ENCODE data around the gene CDC42EP5. TPM values are rescaled to one million over a fixed set of nuclear protein-coding genes. Genes with fewer than 3 reads are reported as not detected.

The CDC42EP5 gene
- total and polyA plus RNA-seq, 2 donors (not counting 1 experiment from before 2014, with no cell fraction given) = not detected

DNA sequence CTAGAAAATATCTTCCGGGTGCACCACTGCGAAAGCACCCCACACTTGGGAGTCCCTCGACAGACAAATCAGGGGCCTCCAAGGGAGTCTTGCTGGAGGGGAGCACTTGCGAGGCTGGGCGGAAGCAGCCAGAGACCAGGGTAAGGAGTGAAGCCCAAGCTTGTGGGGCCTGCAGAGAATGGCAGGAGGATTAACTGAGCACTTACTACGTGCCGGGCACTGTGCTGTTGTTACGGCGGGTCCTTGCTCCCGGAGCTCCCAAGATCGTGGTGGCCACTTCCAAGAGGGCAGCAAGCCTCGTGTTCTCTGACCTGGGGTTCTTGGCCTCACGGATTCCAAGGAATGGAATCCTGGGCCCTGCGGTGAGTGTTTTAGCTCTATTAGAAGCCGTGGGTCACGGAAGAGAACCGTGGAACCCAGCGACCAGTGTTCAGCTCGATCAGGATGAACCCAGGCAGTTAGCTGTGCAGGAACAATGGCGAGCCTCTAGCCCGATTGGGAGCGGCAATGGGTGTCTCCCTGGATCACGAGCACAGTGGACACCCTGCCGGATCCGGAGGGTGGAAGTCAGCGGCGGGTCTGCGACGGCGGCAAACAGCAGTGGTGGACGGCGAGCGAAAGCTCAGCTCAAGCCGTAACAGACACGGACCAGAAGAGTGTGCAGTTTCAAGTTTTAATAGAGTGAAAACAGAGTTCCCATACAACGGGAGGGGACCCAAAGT lies 48.3 kb downstream of the CDC42EP5 start:
- H2AFZ ChIP-seq (ENCODE audit: insufficient read depth, low read depth, low read length, poor library complexity, severe bottlenecking) = no peak overlapping the region
- H3K27me3 ChIP-seq (replicated peaks in 1 of 4; ENCODE audit: control extremely low read depth in 1 of 4, control insufficient read depth in 3 of 4, insufficient read depth in 4 of 4, low read length in 3 of 4) = peaks cover 0 to 38% (median 10%) of the 10 kb centered on the region in 4 experiments
- CTCF ChIA-PET = interaction anchor here (0.7 to 0.8 kb wide), 3 partner anchors 13 to 298 kb away, joined by 3 to 4 read pairs (median 4); no protein-coding TSS in a partner anchor
- peaks cover 26% of the 10 kb centered on the region for H3K27me3 Mint-ChIP-seq
- H3K4me3 ChIP-seq (ENCODE audit: control extremely low read depth in 1 of 5, extremely low read depth in 1 of 5, insufficient read depth in 1 of 5, low read depth in 2 of 5, low read length in 4 of 5) = no peak overlapping the region
- H4K20me1 ChIP-seq (ENCODE audit: control insufficient read depth, insufficient read depth, low read length, poor library complexity, severe bottlenecking) = no peaks in the 10 kb centered on the region
- POLR2A ChIA-PET = no interaction called here
- H3K4me1 ChIP-seq (ENCODE audit: control insufficient read depth in 2 of 2, insufficient read depth in 2 of 2, low read length in 2 of 2) = peaks cover 1 to 9% of the 10 kb centered on the region in 2 donors
- no peak overlapping the region for H3K4me3 Mint-ChIP-seq
- H3K9me3 Mint-ChIP-seq (ENCODE audit: insufficient read depth) = no peaks in the 10 kb centered on the region
- H3K9me3 ChIP-seq (ENCODE audit: control extremely low read depth in 1 of 3, control insufficient read depth in 2 of 3, insufficient read depth in 1 of 3, low read length in 2 of 3) = peaks cover 0 to 6% (median 0%) of the 10 kb centered on the region in 3 donors
- TF ChIP-seq, protein P1, sequence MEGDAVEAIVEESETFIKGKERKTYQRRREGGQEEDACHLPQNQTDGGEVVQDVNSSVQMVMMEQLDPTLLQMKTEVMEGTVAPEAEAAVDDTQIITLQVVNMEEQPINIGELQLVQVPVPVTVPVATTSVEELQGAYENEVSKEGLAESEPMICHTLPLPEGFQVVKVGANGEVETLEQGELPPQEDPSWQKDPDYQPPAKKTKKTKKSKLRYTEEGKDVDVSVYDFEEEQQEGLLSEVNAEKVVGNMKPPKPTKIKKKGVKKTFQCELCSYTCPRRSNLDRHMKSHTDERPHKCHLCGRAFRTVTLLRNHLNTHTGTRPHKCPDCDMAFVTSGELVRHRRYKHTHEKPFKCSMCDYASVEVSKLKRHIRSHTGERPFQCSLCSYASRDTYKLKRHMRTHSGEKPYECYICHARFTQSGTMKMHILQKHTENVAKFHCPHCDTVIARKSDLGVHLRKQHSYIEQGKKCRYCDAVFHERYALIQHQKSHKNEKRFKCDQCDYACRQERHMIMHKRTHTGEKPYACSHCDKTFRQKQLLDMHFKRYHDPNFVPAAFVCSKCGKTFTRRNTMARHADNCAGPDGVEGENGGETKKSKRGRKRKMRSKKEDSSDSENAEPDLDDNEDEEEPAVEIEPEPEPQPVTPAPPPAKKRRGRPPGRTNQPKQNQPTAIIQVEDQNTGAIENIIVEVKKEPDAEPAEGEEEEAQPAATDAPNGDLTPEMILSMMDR (IDR thresholded peaks at IDR 0.05) = no peak
- TF ChIP-seq EZH2 (IDR thresholded peaks at IDR 0.05; ENCODE audit: borderline replicate concordance, insufficient read depth, low read depth, low read length, poor library complexity, severe bottlenecking) = no peak
- H3K27ac Mint-ChIP-seq = no peak overlapping the region
- 94% methylated on average over 36 of the region's 36 CpGs for WGBS (ENCODE audit: insufficient coverage)
- H3K79me2 ChIP-seq (ENCODE audit: control insufficient read depth, insufficient read depth, low read length) = no peaks in the 10 kb centered on the region
- H3K4me1 Mint-ChIP-seq = no peaks in the 10 kb centered on the region
- H3K9ac ChIP-seq (ENCODE audit: low read length) = no peak overlapping the region
- DNase-seq (no peak), ATAC-seq (ENCODE audit: low read depth) (no peak)
- H3K36me3 ChIP-seq (replicated peaks in 1 of 2; ENCODE audit: control extremely low read depth in 1 of 2, control insufficient read depth in 1 of 2, extremely low read depth in 1 of 2, insufficient read depth in 2 of 2, low read length in 1 of 2) = no peaks in the 10 kb centered on the region
- intact Hi-C loops (cut with micrococcal nuclease) = no loop called here
- no peak overlapping the region for H3K27ac ChIP-seq (ENCODE audit: low read length in 2 of 2)
- H3K4me2 ChIP-seq (replicated peaks; ENCODE audit: low read depth, low read length, poor library complexity, severe bottlenecking) = no peak overlapping the region

DNA sequence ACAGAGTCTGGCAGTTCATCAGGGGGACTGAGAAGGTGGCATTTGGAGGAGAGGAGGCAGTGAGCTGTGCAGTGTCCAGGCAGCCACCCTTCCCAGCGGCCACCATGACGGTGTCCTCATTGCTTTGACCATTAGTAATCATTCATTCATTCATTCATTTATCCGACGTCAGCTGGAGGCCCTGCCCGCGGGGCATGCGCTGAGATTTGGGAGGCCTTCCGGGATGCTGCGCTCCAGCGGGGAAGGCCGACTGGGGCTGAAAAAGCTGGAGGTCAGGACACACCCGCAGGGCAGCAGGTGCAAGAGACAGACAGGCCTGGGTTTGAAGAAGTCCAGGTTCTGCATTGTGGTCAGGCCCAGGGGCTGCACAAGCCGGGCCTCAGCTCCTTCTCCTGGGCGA lies 48.9 kb downstream of the CDC42EP5 start:
- Histone ChIP-seq H3K36me3 (replicated peaks in 1 of 2; ENCODE audit: control extremely low read depth in 1 of 2, control insufficient read depth in 1 of 2, extremely low read depth in 1 of 2, insufficient read depth in 2 of 2, low read length in 1 of 2) (no peaks in the 10 kb centered on the region), H3K79me2 (ENCODE audit: control insufficient read depth, insufficient read depth, low read length) (no peaks in the 10 kb centered on the region), H3K9me3 (ENCODE audit: control extremely low read depth in 1 of 3, control insufficient read depth in 2 of 3, insufficient read depth in 1 of 3, low read length in 2 of 3) (peaks cover 0 to 6% (median 0%) of the 10 kb centered on the region in 3 donors), H2AFZ (ENCODE audit: insufficient read depth, low read depth, low read length, poor library complexity, severe bottlenecking) (no peak overlapping the region), H3K27me3 (replicated peaks in 1 of 4; ENCODE audit: control extremely low read depth in 1 of 4, control insufficient read depth in 3 of 4, insufficient read depth in 4 of 4, low read length in 3 of 4) (peaks cover 0 to 36% (median 9%) of the 10 kb centered on the region in 4 experiments), H3K4me3 (ENCODE audit: control extremely low read depth in 1 of 5, extremely low read depth in 1 of 5, insufficient read depth in 1 of 5, low read depth in 2 of 5, low read length in 4 of 5) (no peak overlapping the region), H4K20me1 (ENCODE audit: control insufficient read depth, insufficient read depth, low read length, poor library complexity, severe bottlenecking) (no peaks in the 10 kb centered on the region), H3K9ac (ENCODE audit: low read length) (no peak overlapping the region), H3K27ac (ENCODE audit: low read length in 2 of 2) (no peak overlapping the region), H3K4me1 (ENCODE audit: control insufficient read depth in 2 of 2, insufficient read depth in 2 of 2, low read length in 2 of 2) (peaks cover 0 to 8% of the 10 kb centered on the region in 2 donors), H3K4me2 (replicated peaks; ENCODE audit: low read depth, low read length, poor library complexity, severe bottlenecking) (no peak overlapping the region)
- intact Hi-C loops (cut with micrococcal nuclease) = no loop called here
- ATAC-seq (ENCODE audit: low read depth) (no peak), DNase-seq (no peak)
- Mint-ChIP-seq H3K9me3 (ENCODE audit: insufficient read depth) (no peaks in the 10 kb centered on the region), H3K27me3 (peaks cover 28% of the 10 kb centered on the region), H3K27ac (no peak overlapping the region), H3K4me3 (no peak overlapping the region), H3K4me1 (no peaks in the 10 kb centered on the region)
- ChIA-PET CTCF (interaction anchor here (0.7 kb wide), 1 partner anchor 298 kb away, joined by 4 read pairs; no protein-coding TSS in a partner anchor), POLR2A (no interaction called here)
- 91% methylated on average over 9 of the region's 14 CpGs for WGBS (ENCODE audit: insufficient coverage)
- TF ChIP-seq EZH2 (IDR thresholded peaks at IDR 0.05; ENCODE audit: borderline replicate concordance, insufficient read depth, low read depth, low read length, poor library complexity, severe bottlenecking) = no peak
- TF ChIP-seq, protein P1 (IDR thresholded peaks at IDR 0.05) = no peak

Data from B cell (primary cell).